ENCODE measurements around the gene MTX1. TPM values are rescaled to one million over a fixed set of nuclear protein-coding genes. Genes with fewer than 3 reads are reported as not detected.

Gene MTX1
- total and polyA plus RNA-seq, 9 of the 15 experiments (the other 6 are each of a cell fraction or from before 2014, with no cell fraction given) = 29.1 to 98.4 (median 66.9) TPM

DNA sequence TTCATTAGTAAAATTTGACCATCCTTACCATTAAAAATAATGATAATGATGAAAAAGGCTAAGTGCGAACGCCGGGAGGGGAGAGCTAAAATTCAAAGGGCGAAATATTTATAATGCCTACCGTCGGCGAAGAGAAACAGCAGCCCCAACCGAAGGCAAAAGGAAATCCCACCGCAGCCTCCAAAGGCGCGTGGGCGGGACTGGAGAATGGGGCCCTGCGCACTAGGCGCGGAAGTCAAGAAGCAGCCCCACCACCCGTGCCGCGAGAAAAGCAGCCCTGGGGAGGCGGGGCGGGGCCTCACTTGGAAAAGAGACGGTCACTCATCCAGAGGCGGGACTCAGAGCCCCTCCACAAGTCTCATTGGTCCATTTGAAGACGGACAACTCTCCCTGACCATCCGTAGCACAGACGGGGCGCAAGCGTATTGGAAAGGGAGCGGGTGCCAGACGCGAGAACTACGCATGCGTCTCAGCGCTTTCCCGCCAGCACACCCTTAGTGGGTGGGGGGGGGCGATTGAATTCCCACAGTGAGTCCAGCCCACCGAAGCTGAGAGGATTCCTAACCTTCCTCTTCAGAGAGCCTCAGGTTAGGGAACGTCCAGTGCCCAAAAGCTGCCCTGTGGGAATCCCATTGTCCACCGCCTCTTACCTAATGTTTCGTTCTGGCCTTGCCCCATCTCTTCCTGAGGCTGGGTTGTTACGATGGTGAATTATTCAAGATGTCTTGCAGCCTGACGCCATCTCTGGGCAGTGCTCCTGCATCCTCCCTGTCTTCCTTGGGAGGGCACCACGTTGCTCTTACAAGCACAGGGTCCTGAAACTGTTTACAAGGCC, 19.0 kb downstream of the MTX1 start:
- Histone ChIP-seq H3K27ac (ENCODE audit: extremely low read depth, low read depth, low read length) (peak overlapping the region; percentile 86), H3K27me3 (ENCODE audit: control insufficient read depth in 2 of 2, insufficient read depth in 2 of 2, low read length in 2 of 2) (no peaks in the 10 kb centered on the region), H3K9me1 (ENCODE audit: control insufficient read depth, insufficient read depth, low read length) (no peaks in the 10 kb centered on the region), H3K9ac (ENCODE audit: insufficient read depth in 1 of 2, low read depth in 2 of 2, low read length in 2 of 2) (peak overlapping the region; percentile 83 to 96), H3K36me3 (ENCODE audit: control insufficient read depth, insufficient read depth, low read length) (no peaks in the 10 kb centered on the region; the same call in 2 of the 3 replicates), H3K4me3 (peak overlapping the region; percentile 51), H4K20me1 (replicated peaks; ENCODE audit: control insufficient read depth, insufficient read depth, low read length) (no peaks in the 10 kb centered on the region), H3K79me2 (ENCODE audit: control insufficient read depth, insufficient read depth, low read length) (peaks cover 27% of the 10 kb centered on the region), H3K9me3 (replicated peaks; ENCODE audit: control insufficient read depth, insufficient read depth, low read depth, low read length) (no peaks in the 10 kb centered on the region), H3K4me2 (ENCODE audit: insufficient read depth, low read length) (peak overlapping the region; percentile 84), H3K4me1 (replicated peaks in 1 of 2; ENCODE audit: control insufficient read depth in 2 of 2, insufficient read depth in 2 of 2, low read length in 2 of 2) (peaks cover 30 to 50% of the 10 kb centered on the region in 2 experiments), H2AFZ (ENCODE audit: low read depth, low read length) (peak overlapping the region; percentile 81)
- POLR2A ChIA-PET = interaction anchor here (0.6 to 1.9 kb wide), 6 partner anchors 17 to 111 kb away, joined by 3 to 7 read pairs (median 4); no protein-coding TSS in a partner anchor
- WGBS (ENCODE audit: insufficient coverage, low coverage, missing lambda C conversion rate) = under 1% methylated on average over 42 of the region's 42 CpGs
- TSS peak; percentile 99 for BruUV-seq (replicated peaks)
- peak; percentile 100 for DNase-seq (ENCODE audit: extremely low read depth in 1 of 4, low spot score in 3 of 4)
- CTCF ChIA-PET (ENCODE audit: low intra/inter-chr PET ratio) = interaction anchor here (2.7 to 3.2 kb wide), 2 partner anchors 20 to 51 kb away, joined by 17 to 31 read pairs; partner anchors contain the start of gene THBS3
- in situ Hi-C loops (cut with MboI) = no loop called here
- intact Hi-C loops (cut with micrococcal nuclease) = loop anchor here (1.0 kb wide), 2 partner anchors 17 to 34 kb away; no protein-coding TSS in a partner anchor
- FAIRE-seq = peak; percentile 91
- ATAC-seq = peak; percentile 96
- TF ChIP-seq ZFP1 (CRISPR knock-in tag; IDR thresholded peaks at IDR 0.05) = peak; percentile 9; the same call in 1 of the 2 replicates
- TF ChIP-seq BMI1 (IDR thresholded peaks at IDR 0.05; ENCODE audit: low read length) = no peak
- no peak for TF ChIP-seq ZNF274 (IDR thresholded peaks at IDR 0.05; ENCODE audit: borderline replicate concordance, low read depth, low read length)
- TF ChIP-seq DMBX1 (CRISPR knock-in tag; IDR thresholded peaks at IDR 0.05; ENCODE audit: borderline replicate concordance) = no peak
- TF ChIP-seq PPARD (CRISPR knock-in tag; IDR thresholded peaks at IDR 0.05) = 0 out of 2 replicates have a peak, but pooled peaks have one; percentile 41
- TF ChIP-seq ELF4 (CRISPR knock-in tag; IDR thresholded peaks at IDR 0.05) = 0 out of 2 replicates have a peak, but pooled peaks have one; percentile 28
- peak; percentile 69; the same call in 1 of the 2 replicates for TF ChIP-seq ATF7 (IDR thresholded peaks at IDR 0.05)
- 0 out of 2 replicates have a peak, but pooled peaks have one; percentile 13 for TF ChIP-seq ZNF354B (CRISPR knock-in tag; IDR thresholded peaks at IDR 0.05)
- TF ChIP-seq NFYB (IDR thresholded peaks at IDR 0.05; ENCODE audit: extremely low read depth, insufficient read length) = peak; percentile 86
- TF ChIP-seq, protein P1, sequence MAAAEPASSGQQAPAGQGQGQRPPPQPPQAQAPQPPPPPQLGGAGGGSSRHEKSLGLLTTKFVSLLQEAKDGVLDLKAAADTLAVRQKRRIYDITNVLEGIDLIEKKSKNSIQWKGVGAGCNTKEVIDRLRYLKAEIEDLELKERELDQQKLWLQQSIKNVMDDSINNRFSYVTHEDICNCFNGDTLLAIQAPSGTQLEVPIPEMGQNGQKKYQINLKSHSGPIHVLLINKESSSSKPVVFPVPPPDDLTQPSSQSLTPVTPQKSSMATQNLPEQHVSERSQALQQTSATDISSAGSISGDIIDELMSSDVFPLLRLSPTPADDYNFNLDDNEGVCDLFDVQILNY (CRISPR knock-in tag; IDR thresholded peaks at IDR 0.05) = peak; percentile 92
- peak; percentile 63; the same call in 1 of the 2 replicates for TF ChIP-seq ZBTB7A (IDR thresholded peaks at IDR 0.05; ENCODE audit: borderline replicate concordance, control insufficient read depth, low read depth, low read length)
- TF ChIP-seq KHSRP (IDR thresholded peaks at IDR 0.05) = no peak; the same call in 1 of the 2 replicates
- TF ChIP-seq SRSF1 (IDR thresholded peaks at IDR 0.05; ENCODE audit: low read depth, low read length) = no peak
- no peak for TF ChIP-seq ZNF785 (CRISPR knock-in tag; IDR thresholded peaks at IDR 0.05)
- 0 out of 2 replicates have a peak, but pooled peaks have one; percentile 11 for TF ChIP-seq FOSL1 (tag; conservative IDR thresholded peaks at IDR 0.05)
- TF ChIP-seq KDM4B (IDR thresholded peaks at IDR 0.05; ENCODE audit: borderline replicate concordance in 2 of 2, low read depth in 1 of 2) = 0 out of 4 replicates have a peak, but pooled peaks of 1 of the 2 experiments have one; percentile 21
- TF ChIP-seq WHSC1 (IDR thresholded peaks at IDR 0.05; ENCODE audit: low read length) = no peak
- no peak for TF ChIP-seq STAT5B (CRISPR knock-in tag; IDR thresholded peaks at IDR 0.05)
- 0 out of 2 replicates have a peak, but pooled peaks have one; percentile 28 for TF ChIP-seq ZNF561 (CRISPR knock-in tag; conservative IDR thresholded peaks at IDR 0.05)
- TF ChIP-seq ZNF778 (CRISPR knock-in tag; IDR thresholded peaks at IDR 0.05) = no peak
- peak; percentile 80 for TF ChIP-seq BHLHE40 (IDR thresholded peaks at IDR 0.05; ENCODE audit: low read length)
- peak; percentile 89 for TF ChIP-seq ASH1L (IDR thresholded peaks at IDR 0.05; ENCODE audit: borderline replicate concordance, low read depth, partially characterized antibody)
- TF ChIP-seq NFE2 (IDR thresholded peaks at IDR 0.05; ENCODE audit: low read depth) = no peak

Measured in K562 (cell line).